ENCODE results near the gene RUNX1. TPM values are rescaled to one million over a fixed set of nuclear protein-coding genes. Genes with fewer than 3 reads are reported as not detected.
"Not testable (repeated sequence)": the region's sequence is repeated elsewhere in the genome, so short reads cannot be mapped to it uniquely, and the experiment has no call there.

RUNX1 gene
- total RNA-seq, 1 donor from 2014 or later = 0.41 TPM

DNA sequence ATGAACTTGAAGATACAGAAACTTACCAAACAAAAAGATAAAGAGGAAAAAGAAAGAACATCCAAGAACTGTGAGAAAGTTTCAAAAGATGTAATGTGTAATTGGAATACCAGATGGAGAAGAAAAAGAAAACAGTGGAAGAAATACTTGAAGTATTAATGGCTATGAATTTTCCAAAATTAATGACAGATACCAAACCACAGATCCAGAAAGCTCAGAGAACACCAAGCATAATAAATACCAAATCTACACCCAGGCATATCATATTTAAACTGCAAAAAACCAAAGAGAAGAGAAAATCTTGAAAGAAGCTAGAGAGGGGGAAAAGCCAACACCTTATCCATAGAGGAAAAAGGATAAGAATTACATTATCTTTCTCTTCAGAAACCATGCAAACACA lies 243.9 kb downstream of the RUNX1 start:
- no peak for FAIRE-seq
- DNase-seq (ENCODE audit: low spot score in 2 of 2) = no peak

DNA sequence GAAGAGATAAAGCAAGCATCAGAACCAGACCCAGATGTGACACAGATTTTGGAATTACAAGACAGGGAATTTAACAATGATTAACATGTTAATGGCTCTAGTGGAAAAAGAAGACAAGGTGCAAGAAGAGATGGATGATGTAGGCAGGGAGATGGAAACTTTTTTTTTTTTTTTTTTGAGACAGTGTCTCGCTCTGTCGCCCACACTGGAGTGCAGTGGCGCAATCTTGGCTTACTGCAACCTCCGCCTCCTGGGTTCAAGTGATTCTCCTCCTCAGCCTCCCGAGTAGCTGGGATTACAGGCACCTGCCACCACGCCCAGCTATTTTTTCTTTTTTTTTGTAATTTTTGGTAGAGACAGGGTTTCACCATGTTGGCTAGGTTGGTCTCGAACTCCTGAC lies 244.5 kb downstream of the RUNX1 start:
- FAIRE-seq; DNase-seq (ENCODE audit: low spot score in 2 of 2): not testable (repeated sequence)

DNA sequence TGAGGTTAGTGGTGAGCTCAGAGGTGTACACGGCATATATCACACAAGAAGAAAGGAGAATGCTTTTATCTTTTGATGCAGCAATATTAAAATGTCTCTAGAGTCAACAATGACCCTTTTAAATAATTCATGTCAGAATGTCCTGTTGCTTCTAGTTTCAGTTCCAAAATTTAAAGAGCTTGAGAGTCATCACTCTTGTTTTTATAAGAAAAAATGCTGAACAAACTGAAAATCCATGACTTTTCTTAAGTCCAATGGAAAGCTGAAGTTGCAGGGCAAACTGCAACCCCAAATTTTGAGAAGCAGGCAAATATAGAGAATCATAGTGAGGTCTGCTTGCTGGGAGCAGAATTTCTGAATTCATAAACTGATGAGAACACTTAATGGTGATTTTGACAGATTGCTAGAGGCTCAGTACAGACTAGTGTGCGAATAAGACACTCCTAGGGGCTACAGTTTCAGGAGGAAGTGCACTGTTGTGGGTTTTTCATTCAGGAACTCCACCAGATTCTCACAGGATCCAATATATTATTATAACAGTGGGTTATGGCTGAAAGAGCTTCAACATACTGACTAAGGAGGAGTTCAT lies 245.2 kb downstream of the RUNX1 start:
- DNase-seq (ENCODE audit: low spot score in 2 of 2) (no peak), FAIRE-seq (no peak)

DNA sequence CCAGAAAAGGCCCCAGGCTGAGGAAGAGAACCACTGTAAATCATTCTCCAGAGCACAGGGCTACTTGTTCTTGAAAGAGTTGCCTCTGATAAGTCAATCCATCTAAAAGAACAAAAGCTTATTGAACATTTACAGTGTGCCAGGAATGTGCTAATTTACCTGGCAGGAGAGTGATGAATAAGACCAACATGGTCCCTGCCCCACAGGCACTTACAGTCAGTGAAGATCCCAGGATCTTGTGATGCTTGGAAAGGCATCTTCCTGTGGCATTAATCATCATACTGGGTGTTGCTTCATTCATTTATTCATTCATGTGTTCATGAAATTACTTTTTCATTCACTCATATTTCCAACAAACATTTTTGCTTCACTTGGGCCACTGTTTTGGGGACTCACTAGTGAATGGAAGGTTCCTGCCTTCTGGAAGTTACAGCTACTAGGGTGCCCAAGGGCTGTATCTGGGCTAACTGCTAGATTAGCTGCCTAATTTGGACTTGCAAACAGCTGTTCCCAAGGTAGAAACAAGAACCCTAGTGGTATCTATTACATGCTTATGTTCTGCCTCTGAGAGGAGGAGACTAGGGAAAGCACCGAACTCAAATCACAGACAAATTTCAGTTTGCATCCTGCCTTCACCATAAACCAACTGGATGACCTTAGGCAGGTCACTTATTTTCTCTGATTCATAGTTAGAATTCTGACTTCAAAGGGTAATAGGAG lies 246.8 kb downstream of the RUNX1 start:
- FAIRE-seq (no peak), DNase-seq (ENCODE audit: low spot score in 2 of 2) (no peak)

DNA sequence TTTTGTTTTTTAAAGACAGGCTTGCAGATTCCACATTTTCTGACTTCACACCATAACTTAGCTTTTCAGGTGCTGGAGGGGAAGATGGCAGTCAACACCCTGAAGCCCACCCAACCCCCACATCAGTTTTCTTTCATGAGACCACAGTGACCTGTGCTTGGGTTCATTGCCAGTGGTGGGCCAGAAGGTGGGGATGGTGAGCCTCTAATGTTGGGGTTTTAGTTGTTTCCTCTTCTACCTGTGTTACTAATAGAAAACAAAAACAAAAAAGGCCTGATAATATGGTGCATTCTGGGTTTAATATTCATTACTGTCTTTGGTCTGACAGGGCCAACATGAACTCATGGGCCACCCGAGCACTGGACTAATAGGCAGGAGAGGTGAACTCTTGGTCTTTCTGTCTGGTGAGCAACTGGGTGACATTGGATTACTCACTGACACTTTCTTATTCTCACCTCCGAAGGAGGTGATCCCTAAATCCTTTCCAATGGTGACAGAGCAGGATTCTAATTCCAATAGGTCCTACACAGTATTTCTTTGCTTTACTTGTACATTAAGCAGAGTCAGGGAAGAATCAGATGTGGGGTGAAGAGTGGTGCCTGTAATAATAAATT lies 247.5 kb downstream of the RUNX1 start:
- DNase-seq (ENCODE audit: low spot score in 2 of 2) (no peak), FAIRE-seq (no peak)

DNA sequence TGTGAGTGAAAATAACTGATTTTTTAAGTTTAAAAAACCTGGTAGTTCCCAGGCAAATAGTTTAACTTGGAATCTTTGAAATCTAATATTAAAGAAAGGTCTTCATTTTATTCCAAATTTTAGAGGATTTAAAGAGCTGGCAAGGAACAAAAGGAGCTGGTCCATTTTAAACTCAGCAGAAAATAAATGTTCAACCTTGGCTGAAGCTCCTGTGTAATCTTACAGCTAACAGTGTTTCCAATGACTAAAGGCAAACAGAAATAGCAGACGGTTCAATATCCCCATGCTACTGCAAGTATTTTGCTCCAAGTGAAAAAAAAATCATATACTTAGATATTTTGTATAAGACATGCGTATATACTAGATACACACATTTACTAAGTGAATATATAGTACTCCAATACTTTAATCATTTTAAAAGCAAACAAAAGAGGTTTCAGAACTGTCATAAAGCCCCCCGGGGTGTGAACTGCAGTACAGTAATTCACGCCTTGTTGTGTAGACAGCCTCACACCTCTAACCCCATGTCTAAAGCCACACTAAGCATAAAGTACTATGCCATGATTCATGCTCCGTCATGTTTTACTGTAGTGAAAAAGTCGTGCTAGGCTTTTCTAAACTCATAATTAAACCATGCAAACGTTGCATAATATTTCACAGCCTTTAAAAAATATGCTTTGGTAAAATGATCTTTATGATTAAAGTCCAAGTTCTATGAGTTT lies 248.1 kb downstream of the RUNX1 start:
- FAIRE-seq (no peak), DNase-seq (ENCODE audit: low spot score in 2 of 2) (no peak)

DNA sequence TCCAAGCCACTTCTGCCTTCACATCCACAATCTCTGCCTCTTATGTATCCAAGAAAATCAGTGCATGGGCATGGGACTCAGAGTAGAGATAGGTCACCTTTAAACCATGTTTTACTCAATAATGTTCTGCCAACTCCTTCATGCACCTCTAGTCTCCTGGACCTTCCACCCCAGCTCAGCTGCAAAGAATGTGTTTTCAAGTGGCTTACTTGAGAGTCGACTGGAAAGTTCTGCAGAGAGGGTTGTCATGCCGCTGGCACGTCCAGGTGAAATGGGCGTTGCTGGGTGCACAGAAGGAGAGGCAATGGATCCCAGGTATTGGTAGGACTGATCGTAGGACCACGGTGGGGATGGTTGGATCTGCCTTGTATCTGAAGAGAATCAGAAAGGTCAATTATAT lies 250.0 kb downstream of the RUNX1 start:
- DNase-seq (ENCODE audit: low spot score in 2 of 2) = no peak
- no peak for FAIRE-seq

DNA sequence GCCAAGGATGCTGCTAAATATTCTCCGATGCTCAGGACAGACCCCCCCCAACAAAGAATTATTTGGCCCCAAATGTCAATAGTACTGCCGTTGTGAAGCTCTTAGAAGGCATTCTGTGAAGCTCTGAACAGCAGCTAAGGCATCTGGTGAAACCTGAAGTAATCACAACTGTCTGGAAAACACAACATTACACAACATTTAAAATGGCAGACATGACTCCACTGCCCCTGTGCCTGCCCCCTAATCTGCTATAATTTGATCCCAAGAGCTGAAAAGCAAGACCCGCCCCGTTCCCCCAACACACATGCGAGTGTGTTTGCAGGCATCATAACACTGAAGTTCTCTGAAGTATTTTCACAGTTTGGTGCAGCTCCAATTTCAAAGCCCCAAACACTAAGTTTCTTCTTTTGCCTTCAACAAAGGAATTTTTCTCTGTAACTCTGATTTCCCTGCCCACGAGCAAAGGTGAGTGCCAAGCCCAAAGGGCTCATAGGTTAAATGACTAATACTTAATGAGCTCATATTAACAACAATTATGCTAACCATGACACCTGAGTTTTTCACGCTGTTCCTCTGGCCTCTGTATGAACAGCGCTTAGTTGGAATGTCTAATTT lies 251.1 kb downstream of the RUNX1 start:
- no peak for FAIRE-seq

DNA sequence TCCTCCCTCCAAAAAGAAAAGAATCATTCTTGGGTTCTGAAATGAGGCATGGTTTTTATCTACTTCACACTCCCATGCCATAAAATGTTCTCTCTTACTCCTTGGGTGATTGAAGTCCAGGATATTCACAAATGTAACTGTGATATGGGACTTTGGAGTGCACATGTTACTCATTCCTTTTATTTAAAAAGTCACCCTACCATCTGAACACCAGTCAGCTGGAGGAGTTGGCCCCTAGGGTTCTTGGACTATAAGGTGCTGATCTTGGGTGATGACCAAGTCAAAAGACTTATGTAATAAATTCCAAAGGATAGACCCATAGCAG lies 251.9 kb downstream of the RUNX1 start:
- DNase-seq (ENCODE audit: low spot score in 2 of 2) = no peak
- FAIRE-seq = no peak

More for the DNA sequence above, 251.1 kb downstream of the RUNX1 start:
- DNase-seq (ENCODE audit: low spot score in 2 of 2) = no peak

DNA sequence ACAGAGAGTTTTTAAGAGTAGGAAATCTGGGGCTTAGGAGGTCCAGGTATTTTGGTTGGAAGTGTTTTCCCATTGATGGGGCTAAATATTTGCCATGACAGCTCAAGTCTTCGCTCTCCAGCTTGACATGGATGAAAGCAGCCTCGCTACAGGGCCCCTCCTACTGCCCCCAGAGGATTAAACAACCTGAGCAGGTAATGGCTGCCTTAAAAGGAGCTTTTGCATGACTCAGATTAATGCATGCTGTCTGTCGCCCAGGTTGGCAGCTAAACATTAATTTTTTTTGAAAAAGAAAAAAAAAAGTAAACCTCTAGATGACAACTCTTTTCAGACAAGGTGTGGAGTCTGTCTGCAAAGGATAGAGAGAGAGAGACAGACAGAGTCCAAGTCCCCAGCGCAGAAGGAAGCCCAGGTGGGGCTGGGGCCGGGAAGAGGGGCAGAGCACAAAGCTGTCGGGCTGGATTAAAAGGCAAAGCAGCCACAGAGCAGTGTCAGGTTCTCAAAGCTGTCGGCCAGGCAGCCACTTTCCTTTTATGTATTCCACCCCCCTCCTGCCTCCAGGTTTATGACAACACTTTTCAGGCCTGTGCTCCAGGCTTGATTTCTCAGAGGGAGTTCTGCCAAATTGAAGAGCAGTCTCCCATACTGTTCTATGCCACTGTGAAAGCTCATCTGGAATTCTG lies 252.4 kb downstream of the RUNX1 start:
- FAIRE-seq (no peak), DNase-seq (ENCODE audit: low spot score in 2 of 2) (no peak)

DNA sequence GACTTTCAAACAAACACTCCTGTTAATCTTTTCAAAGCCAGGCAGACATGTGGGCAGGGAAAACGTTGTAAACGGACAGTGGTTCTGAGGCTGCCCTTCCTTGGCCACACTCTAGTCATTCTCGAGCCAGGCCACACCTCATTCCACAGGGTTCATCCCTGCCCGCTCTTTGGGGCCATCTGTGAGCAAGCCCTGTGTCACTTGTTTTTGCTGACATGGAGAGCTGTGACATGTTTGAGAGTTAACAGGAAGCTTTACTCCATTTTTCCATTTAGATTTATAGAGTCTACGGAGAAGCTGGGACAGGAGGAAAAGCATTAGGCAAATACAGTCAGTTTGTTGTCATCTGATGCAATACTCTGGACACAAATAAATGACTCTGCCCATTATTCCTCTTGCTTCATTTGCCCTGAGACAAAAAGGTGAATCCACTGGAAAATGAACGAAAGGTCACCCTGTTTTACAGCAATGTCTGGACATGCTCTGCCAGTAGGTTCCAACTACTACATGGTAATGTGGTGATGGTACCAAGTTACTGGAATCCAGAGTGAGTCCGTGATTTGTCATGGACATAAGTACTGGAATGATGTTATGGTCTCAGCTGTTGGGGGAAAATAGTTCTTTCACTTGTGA lies 253.4 kb downstream of the RUNX1 start:
- FAIRE-seq = no peak

DNA sequence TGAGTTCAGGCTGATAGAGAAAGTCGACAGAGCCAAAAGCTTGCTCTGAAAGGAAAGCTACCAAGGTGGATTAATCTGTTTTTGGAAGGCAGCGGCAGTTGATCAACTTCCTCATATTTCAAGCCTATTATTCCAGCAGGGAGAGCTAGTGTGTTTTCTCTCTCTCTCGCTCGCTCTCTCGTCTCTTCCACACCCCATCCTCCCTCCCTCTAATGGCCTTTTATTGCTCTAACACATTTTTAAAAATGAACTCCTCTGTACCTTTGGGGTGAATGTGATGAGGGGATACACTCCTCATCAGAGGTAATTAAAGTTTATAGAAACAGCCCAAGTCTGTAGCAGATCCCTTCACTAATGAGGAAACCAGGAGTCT lies 253.9 kb downstream of the RUNX1 start:
- FAIRE-seq = no peak
- no peak for DNase-seq (ENCODE audit: low spot score in 2 of 2)

More for the DNA sequence above, 253.4 kb downstream of the RUNX1 start:
- DNase-seq (ENCODE audit: low spot score in 2 of 2) = no peak

DNA sequence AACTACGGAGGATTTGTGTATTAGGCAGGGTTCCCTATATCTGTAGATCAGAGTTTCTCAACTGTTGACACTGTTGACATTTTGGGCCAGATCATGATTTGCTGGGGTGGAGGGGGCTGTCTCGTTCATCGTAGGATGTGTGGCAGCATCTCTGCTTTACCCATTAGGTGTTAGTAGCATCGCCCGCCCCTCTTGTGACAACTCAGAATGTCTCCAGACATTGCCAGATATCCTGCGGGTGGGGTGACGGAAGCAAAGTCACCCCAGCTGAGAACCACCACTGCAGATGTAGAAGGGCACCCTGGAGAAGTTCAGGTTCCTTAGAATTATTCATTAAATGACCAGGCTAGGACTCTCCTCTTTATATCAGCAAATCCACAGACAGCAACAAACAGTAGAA lies 254.4 kb downstream of the RUNX1 start:
- FAIRE-seq = no peak
- DNase-seq (ENCODE audit: low spot score in 2 of 2) = no peak

DNA sequence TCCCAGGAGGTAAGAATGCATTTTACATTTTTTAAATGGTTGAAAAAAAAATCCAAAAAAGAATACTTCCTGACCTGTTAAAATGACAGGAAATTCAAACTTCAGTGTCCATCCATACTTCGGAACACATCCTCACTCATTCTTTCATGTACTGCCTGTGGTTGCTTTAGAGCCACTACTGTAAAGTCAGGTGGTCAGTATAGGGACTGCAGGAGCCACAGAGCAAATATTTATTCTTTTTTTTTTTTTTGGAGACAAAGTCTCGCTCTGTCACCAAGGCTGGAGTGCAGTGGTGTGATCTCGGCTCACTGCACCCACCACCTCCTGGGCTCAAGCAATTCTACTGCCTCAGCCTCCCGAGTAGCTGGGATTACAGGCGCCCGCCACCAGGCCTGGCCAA lies 255.6 kb downstream of the RUNX1 start:
- DNase-seq (ENCODE audit: low spot score in 2 of 2) = no peak

DNA sequence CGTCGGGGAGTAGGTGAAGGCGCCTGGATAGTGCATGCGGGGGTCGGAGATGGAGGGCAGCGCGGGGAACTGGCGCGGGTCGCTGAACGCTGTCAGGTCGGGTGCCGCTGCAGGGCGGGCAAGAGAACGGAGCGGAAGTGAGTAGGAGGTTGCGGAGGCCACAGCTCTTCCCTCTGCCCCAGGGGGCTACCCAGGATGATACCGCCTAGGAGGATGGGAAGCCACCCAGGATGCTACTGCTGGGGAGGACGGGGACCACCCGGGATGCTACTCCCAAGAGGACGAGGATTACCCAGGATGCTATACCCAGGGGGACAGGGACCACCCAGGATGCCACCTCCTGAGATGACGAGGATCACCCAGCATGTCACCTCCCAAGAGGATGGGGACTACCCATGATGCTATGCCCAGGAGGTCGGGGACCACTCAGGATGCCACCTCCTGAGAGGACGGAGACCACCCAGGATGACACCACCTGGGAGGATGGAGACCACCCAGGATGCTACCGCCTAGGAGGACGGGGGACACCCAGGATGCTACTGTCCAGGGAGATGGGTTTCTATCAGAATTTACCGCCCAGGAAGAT lies 256.5 kb downstream of the RUNX1 start:
- FAIRE-seq = no peak
- no peak for DNase-seq (ENCODE audit: low spot score in 2 of 2)

More for the DNA sequence above, 255.6 kb downstream of the RUNX1 start:
- FAIRE-seq = no peak

DNA sequence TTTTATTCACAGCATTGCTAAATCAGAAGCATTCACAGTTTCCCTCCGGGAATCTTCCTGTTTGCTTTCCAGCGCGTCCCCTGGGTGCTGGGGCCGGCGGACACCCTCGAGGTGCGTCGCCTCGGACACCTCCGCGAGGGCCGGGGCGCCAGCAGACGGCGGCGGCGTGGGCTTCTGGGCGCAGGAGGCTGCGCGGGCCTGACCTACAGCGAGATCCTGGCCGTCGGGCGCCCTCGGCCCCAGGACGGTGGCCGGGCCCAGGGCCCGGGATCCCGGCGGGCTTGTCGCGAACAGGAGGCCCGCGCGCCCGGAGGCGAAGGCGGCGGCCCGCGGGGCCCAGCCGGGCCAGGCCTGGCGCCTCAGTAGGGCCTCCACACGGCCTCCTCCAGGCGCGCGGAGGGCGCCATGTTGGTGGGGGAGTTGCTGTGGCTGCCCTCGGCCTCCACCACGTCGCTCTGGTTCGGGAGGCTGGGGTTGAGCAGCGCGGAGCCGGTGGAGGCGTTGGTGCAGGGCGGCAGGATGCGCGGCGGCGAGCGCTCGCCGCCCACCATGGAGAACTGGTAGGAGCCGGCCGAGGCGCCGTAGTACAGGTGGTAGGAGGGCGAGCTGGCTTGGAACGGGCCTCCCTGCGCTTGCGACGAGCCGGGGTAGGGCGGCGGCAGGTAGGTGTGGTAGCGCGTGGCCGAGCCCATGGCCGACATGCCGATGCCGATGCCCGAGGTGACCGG lies 257.2 kb downstream of the RUNX1 start:
- DNase-seq (ENCODE audit: low spot score in 2 of 2) = no peak
- FAIRE-seq = no peak

DNA sequence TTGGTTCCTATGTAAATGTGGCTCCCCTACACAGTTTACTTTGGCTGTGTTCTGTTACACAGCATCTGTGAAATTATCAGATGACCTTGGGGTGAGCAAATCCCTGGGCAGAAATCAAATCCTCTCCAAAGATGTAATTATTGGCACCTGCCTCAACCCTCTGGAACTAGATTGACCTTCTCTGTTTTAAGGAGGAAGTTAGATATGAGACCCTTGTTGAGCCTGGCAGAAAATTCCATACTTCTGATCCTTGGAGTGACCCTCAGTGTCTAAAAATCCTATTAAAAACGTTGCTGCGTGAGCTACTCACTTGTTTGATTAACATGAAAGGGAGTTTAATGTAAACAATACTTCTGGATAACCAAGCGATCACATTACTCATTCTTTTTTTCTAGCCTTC lies 258.3 kb downstream of the RUNX1 start:
- no peak for FAIRE-seq
- no peak for DNase-seq (ENCODE audit: low spot score in 2 of 2)

DNA sequence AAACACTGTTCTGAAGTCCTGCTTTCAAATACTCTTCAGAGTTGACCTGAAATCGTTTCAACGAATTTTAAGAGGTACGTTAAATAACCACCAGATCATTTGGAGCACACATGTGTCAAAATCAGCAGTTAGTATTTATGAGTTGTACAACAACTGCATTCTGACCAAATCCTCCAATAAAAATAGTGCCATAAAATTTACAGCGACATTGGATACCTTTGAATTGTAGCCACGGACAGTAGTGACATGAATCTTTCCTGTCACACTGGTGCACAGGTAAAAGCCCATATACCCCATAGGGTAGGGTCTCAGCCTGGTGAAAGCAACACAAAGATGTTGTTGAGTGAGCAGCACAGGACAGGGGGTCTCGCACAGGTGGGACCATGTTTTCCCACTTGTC lies 258.8 kb downstream of the RUNX1 start:
- FAIRE-seq = no peak
- DNase-seq (ENCODE audit: low spot score in 2 of 2) = no peak

DNA sequence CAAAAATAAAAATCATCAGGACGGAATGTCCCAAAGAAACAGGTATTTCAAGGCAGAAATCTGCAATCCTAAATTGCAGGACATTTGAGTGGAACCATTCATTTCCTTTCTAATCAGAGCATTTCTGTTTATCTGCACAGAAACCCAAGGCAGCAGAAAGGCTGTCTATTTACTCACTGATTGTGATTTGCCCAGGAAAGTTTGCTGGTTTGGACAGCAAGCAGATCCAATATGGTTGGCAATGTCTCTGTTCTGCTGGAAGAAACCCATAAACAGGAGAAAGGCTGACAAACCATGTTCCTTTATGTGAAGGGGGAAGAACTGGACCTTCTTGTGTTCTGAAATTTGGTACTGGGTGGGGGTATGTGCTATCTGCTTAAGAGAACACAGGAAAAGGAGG lies 260.2 kb downstream of the RUNX1 start:
- DNase-seq (ENCODE audit: low spot score in 2 of 2) (no peak), FAIRE-seq (no peak)

Measured in frontal cortex (tissue), 4 donors.